Subcutaneous abdominal adipose tissue (tissue), 5 donors: ENCODE results near the gene GTF3C5.

Source experiments
- H3K27ac ChIP-seq: one replicate; pipeline ENCODE4 v1.7.0; 2013; ENCODE audit warnings: low read depth, mild to moderate bottlenecking, inconsistent platforms, low read length, moderate library complexity
- H3K27me3 ChIP-seq, 5 donors: one replicate each; pipeline ENCODE4 v1.7.0; 2013; ENCODE audit warnings: low read length in 5 of 5, inconsistent platforms in 1 of 5; ENCODE audit not compliant: control insufficient read depth in 5 of 5, insufficient read depth in 4 of 5
- H3K36me3 ChIP-seq, 5 donors: one replicate each; pipeline ENCODE4 v1.7.0; 2013; ENCODE audit warnings: low read length in 5 of 5; ENCODE audit not compliant: control insufficient read depth in 5 of 5, insufficient read depth in 5 of 5
- H3K4me1 ChIP-seq, 5 donors: one replicate each; pipeline ENCODE4 v1.7.0; 2013; ENCODE audit warnings: low read length in 5 of 5, mild to moderate bottlenecking in 3 of 5, moderate library complexity in 1 of 5; ENCODE audit not compliant: control insufficient read depth in 5 of 5, insufficient read depth in 5 of 5
- H3K4me3 ChIP-seq, 5 donors: one replicate each; pipeline ENCODE4 v1.7.0; 2013; ENCODE audit warnings: low read length in 5 of 5, low read depth in 1 of 5
- H3K9ac ChIP-seq, 5 donors: one replicate each; pipeline ENCODE4 v1.7.0; 2013; ENCODE audit warnings: low read length in 5 of 5, mild to moderate bottlenecking in 4 of 5, moderate library complexity in 3 of 5
- H3K9me3 ChIP-seq, 5 donors: one replicate each; pipeline ENCODE4 v1.7.0; 2013; ENCODE audit warnings: low read length in 5 of 5; ENCODE audit not compliant: control insufficient read depth in 5 of 5
- donor health status: healthy.
- donor health status: healthy.
- donor health status: healthy.
- donor health status: healthy.
- donor health status: healthy.

The GTF3C5 gene

DNA sequence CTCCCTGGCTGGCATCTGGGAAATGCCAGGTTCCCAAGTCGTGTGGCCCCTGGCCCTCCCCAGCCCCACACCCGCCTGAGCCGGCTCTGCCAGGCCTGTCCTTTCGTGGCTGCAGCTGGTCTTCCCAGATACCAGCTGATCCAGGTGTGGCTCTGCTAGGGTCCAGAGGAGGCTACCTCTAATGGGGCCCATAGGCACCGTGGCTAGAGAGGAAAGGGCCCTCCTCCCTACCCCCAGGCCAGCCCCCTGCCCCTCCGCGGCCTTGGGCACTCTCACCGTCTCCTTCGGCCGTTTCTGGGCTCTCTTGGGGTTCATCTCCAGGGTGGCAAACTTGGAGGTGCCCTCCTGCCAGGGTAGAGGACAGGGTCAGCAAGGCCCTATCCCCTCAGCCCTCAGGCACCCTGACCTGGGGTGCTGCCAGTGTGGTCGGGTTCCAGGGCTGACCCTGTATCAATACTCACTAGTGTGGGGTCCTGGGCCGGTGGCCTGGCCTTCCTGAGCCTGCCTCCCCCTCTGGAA is 73.2 kb downstream of the GTF3C5 start:
- no peak overlapping the region for H3K27ac ChIP-seq
- H3K9ac ChIP-seq: no peak overlapping the region
- H3K9me3 ChIP-seq: no peaks in the 10 kb centered on the region
- H3K4me3 ChIP-seq: no peak overlapping the region
- H3K36me3 ChIP-seq: peaks cover 0 to 98% (median 97%) of the 10 kb centered on the region in 5 donors
- H3K4me1 ChIP-seq: peaks cover 0 to 4% (median 0%) of the 10 kb centered on the region in 5 donors
- H3K27me3 ChIP-seq: no peaks in the 10 kb centered on the region

DNA sequence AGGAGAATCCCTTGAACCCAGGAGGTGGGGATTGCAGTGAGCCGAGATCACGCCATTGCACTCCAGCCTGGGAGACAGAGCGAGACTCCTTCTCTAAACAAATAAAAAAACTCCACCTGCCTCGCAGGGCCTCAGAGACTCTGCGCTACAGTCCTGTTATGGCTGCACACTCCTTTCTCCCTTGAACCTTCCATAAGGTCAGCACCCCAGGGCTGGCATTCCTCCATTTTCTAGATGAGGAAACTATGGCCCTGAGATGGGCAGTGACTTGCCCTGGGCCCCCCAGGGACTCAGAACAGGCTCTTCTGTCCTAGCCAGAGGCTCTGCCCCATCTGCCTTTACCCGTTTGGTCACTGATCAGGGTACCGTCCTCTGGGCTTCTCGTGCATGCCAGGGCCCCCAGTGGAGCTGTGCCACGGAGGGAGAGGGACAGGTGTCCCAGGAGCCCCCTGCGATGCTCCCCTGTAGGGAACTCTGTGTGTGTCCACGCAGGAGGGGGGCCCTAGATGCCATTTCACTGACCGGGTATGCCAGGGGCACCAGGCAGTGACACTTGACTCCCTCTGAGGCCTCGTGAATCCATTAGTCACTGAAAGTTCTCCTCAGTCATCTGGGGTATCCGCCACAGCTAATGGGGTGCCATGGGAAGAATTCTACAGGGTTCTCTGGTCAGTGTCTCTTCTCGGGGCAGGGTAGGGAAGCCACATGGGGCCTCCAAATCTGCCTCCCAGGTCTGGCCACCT is 74.1 kb downstream of the GTF3C5 start:
- no peaks in the 10 kb centered on the region for H3K27me3 ChIP-seq
- peaks cover 0 to 98% (median 97%) of the 10 kb centered on the region in 5 donors for H3K36me3 ChIP-seq
- H3K4me3 ChIP-seq: no peak overlapping the region
- H3K9ac ChIP-seq: no peak overlapping the region
- H3K27ac ChIP-seq: no peak overlapping the region
- H3K4me1 ChIP-seq: peaks cover 0 to 4% (median 0%) of the 10 kb centered on the region in 5 donors
- no peaks in the 10 kb centered on the region for H3K9me3 ChIP-seq

DNA sequence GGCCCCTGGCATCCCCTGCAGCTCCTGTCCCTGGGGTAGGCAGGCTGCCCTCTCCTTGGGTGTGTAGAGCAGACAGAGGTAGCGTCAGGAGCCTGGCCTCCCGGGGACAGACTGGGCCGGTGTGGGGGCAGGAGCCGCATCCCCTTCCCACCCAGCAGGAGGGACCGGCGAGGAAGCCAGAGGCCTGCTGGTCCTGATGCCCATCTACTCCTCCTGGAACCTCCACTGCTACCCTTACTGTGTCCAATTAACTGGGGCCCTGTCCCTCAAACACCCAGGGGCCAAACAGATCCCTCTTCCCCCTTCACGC is 74.6 kb downstream of the GTF3C5 start:
- peaks cover 0 to 98% (median 97%) of the 10 kb centered on the region in 5 donors for H3K36me3 ChIP-seq
- no peak overlapping the region for H3K4me3 ChIP-seq
- H3K9me3 ChIP-seq: no peaks in the 10 kb centered on the region
- no peak overlapping the region for H3K27ac ChIP-seq
- H3K27me3 ChIP-seq: no peaks in the 10 kb centered on the region
- no peak overlapping the region for H3K9ac ChIP-seq
- H3K4me1 ChIP-seq: peaks cover 0 to 4% (median 0%) of the 10 kb centered on the region in 5 donors

DNA sequence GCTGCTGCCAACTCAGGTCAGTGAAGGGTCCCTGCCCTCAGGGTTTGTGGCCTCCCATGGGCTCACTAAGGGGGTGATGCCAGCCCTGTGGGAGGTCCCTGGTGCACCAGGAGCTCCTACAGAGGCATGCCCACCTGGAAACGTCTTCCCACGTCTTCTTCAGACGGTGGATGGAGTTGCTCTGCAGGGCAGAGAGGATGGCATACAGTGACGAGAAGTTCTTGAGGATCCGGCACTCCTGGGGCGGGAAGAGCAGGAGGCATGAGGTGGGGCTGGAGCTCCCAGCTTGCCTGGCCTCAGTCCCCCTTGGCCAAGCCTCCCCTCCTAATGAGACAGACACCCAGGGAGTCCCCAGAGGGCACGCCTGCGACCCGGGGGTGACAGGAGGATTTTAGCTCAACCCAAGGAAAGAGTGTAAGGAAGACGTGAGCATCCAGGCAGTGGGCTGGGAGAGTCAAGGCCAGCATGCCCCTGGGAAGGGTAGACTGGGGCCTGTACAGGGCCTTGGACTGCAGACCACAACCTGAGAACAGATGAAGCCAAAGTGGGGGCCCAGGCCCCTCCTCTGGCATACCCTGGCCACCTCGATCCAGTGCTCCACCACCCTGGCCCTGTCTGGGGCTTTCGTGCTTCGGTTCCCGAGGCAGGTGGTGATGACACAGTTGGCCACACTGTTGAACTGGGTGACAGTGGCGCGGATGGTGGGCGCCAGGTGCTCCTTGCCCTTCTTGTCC is 75.9 kb downstream of the GTF3C5 start:
- Histone ChIP-seq H3K9me3 (no peaks in the 10 kb centered on the region), H3K36me3 (peaks cover 0 to 98% (median 91%) of the 10 kb centered on the region in 5 donors), H3K9ac (no peak overlapping the region), H3K27me3 (no peaks in the 10 kb centered on the region), H3K4me1 (peaks cover 0 to 4% (median 0%) of the 10 kb centered on the region in 5 donors), H3K4me3 (no peak overlapping the region), H3K27ac (no peak overlapping the region)

DNA sequence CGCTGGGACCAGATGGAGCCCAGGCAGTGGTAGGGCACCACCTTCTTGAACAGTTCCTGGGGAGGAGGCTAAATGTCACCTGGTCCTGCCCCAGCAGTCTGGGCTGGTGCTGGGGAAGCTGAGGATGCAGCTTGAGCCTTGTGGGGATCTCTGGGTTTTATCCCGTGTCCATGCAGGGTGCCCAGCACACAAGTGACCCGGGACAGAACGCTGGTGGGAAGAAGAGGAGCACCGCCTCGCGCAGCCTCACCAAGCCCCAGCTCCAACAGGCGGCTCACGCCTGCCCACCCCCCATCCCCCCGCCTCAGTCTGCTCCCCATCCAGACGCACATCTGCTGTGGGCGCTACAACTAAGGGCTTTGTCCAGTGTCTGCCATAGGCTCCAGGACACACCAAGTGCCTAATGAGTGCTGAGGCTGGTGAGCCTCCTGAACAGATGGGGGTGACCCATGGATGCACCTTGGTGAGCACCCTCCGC is 76.5 kb downstream of the GTF3C5 start:
- no peak overlapping the region for H3K9ac ChIP-seq

More for the DNA sequence above, 76.5 kb downstream of the GTF3C5 start:
- no peak overlapping the region for H3K27ac ChIP-seq
- no peaks in the 10 kb centered on the region for H3K27me3 ChIP-seq
- peaks cover 0 to 96% (median 87%) of the 10 kb centered on the region in 5 donors for H3K36me3 ChIP-seq
- no peak overlapping the region for H3K4me3 ChIP-seq
- H3K4me1 ChIP-seq: peaks cover 0 to 7% (median 4%) of the 10 kb centered on the region in 5 donors
- no peaks in the 10 kb centered on the region for H3K9me3 ChIP-seq
